Subcutaneous abdominal adipose tissue (tissue), 5 donors: Measurements from ENCODE around the gene MEF2B.

ENCODE experiments used
- H3K27ac ChIP-seq: one replicate; pipeline ENCODE4 v1.7.0; 2013; ENCODE audit warnings: low read depth, mild to moderate bottlenecking, inconsistent platforms, low read length, moderate library complexity
- H3K27me3 ChIP-seq, 5 donors: one replicate each; pipeline ENCODE4 v1.7.0; 2013; ENCODE audit warnings: low read length in 5 of 5, inconsistent platforms in 1 of 5; ENCODE audit not compliant: control insufficient read depth in 5 of 5, insufficient read depth in 4 of 5
- H3K36me3 ChIP-seq, 5 donors: one replicate each; pipeline ENCODE4 v1.7.0; 2013; ENCODE audit warnings: low read length in 5 of 5; ENCODE audit not compliant: control insufficient read depth in 5 of 5, insufficient read depth in 5 of 5
- H3K4me1 ChIP-seq, 5 donors: one replicate each; pipeline ENCODE4 v1.7.0; 2013; ENCODE audit warnings: low read length in 5 of 5, mild to moderate bottlenecking in 3 of 5, moderate library complexity in 1 of 5; ENCODE audit not compliant: control insufficient read depth in 5 of 5, insufficient read depth in 5 of 5
- H3K4me3 ChIP-seq, 5 donors: one replicate each; pipeline ENCODE4 v1.7.0; 2013; ENCODE audit warnings: low read length in 5 of 5, low read depth in 1 of 5
- H3K9ac ChIP-seq, 5 donors: one replicate each; pipeline ENCODE4 v1.7.0; 2013; ENCODE audit warnings: low read length in 5 of 5, mild to moderate bottlenecking in 4 of 5, moderate library complexity in 3 of 5
- H3K9me3 ChIP-seq, 5 donors: one replicate each; pipeline ENCODE4 v1.7.0; 2013; ENCODE audit warnings: low read length in 5 of 5; ENCODE audit not compliant: control insufficient read depth in 5 of 5
- donor health status: healthy.
- donor health status: healthy.
- donor health status: healthy.
- donor health status: healthy.
- donor health status: healthy.

Gene MEF2B

GRCh38 chr19:19209372-19209771 is 39.3 kb upstream of the MEF2B start:
- no peak overlapping the region for H3K27ac ChIP-seq
- H3K9me3 ChIP-seq = peaks cover 0 to 2% (median 0%) of the 10 kb centered on the region in 5 donors
- H3K4me1 ChIP-seq = no peaks in the 10 kb centered on the region
- H3K4me3 ChIP-seq = no peak overlapping the region
- no peaks in the 10 kb centered on the region for H3K36me3 ChIP-seq
- no peak overlapping the region for H3K9ac ChIP-seq
- peaks cover 20 to 54% (median 44%) of the 10 kb centered on the region in 5 donors for H3K27me3 ChIP-seq

- peaks cover 17 to 40% (median 29%) of the 10 kb centered on the region in 5 donors for H3K27me3 ChIP-seq
- no peak overlapping the region for H3K9ac ChIP-seq
- H3K4me3 ChIP-seq = no peak overlapping the region
- H3K27ac ChIP-seq = no peak overlapping the region
- no peaks in the 10 kb centered on the region for H3K36me3 ChIP-seq
- H3K9me3 ChIP-seq = no peaks in the 10 kb centered on the region
- peaks cover 0 to 5% (median 2%) of the 10 kb centered on the region in 5 donors for H3K4me1 ChIP-seq
Observed at GRCh38 chr19:19207637-19208572, 37.8 kb upstream of the MEF2B start.

- Histone ChIP-seq H3K4me3 (no peak overlapping the region), H3K9me3 (no peaks in the 10 kb centered on the region), H3K4me1 (peaks cover 3 to 14% (median 11%) of the 10 kb centered on the region in 5 donors), H3K9ac (no peak overlapping the region), H3K27me3 (peaks cover 8 to 31% (median 22%) of the 10 kb centered on the region in 5 donors), H3K27ac (no peak overlapping the region), H3K36me3 (peaks cover 0 to 3% (median 0%) of the 10 kb centered on the region in 5 donors)
Observed at GRCh38 chr19:19206938-19207337, 36.9 kb upstream of the MEF2B start.

- Histone ChIP-seq H3K27ac (no peak overlapping the region), H3K4me3 (no peak overlapping the region), H3K27me3 (peaks cover 0 to 23% (median 12%) of the 10 kb centered on the region in 5 donors), H3K4me1 (peaks cover 3 to 14% (median 11%) of the 10 kb centered on the region in 5 donors), H3K36me3 (peaks cover 0 to 12% (median 5%) of the 10 kb centered on the region in 5 donors), H3K9me3 (no peaks in the 10 kb centered on the region), H3K9ac (no peak overlapping the region)
Observed at GRCh38 chr19:19205416-19206410, 35.6 kb upstream of the MEF2B start.

DNA sequence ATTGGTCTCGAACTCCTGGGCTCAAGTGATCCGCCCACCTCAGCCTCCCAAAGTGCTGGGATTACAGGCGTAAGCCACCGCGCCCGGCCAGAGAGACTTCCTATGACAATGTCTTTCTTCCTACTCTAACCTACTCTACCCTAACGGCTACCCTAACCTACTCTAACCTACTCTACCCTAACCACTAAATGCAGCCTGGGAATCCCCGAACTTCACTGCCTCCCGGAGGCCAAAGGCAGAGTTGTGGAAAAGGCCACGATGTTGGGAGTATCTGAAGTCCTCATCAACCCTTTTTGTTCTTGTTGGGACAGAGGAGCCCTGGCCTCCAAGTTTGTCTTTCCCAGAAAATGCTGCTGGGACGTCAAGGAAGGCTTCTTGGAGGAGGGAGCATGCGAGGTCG is 34.1 kb upstream of the MEF2B start:
- peaks cover 0 to 23% (median 12%) of the 10 kb centered on the region in 5 donors for H3K36me3 ChIP-seq
- H3K27me3 ChIP-seq = peaks cover 0 to 19% (median 12%) of the 10 kb centered on the region in 5 donors
- no peak overlapping the region for H3K27ac ChIP-seq
- H3K9ac ChIP-seq = no peak overlapping the region
- H3K4me3 ChIP-seq = no peak overlapping the region
- peaks cover 3 to 14% (median 11%) of the 10 kb centered on the region in 5 donors for H3K4me1 ChIP-seq
- no peaks in the 10 kb centered on the region for H3K9me3 ChIP-seq

GRCh38 chr19:19203012-19203856 is 33.2 kb upstream of the MEF2B start, which contains the start of gene NR2C2AP:
Gene NR2C2AP, minus strand, starts transcription at chr19:19203414. Its CDS starts 354 bp downstream, at chr19:19203060.
- peak within 1 kb of the TSS; percentile 87 for H3K27ac ChIP-seq
- H3K27me3 ChIP-seq = peaks cover 0 to 19% (median 12%) of the 10 kb centered on the region in 5 donors
- H3K4me1 ChIP-seq = peaks cover 3 to 14% (median 11%) of the 10 kb centered on the region in 5 donors
- H3K4me3 ChIP-seq = peak within 1 kb of the TSS; percentile 65 to 87 (median 81)
- H3K36me3 ChIP-seq = peaks cover 0 to 32% (median 22%) of the 10 kb centered on the region in 5 donors
- H3K9me3 ChIP-seq = no peaks in the 10 kb centered on the region
- H3K9ac ChIP-seq = peak within 1 kb of the TSS; percentile 77 to 86 (median 81)

- Histone ChIP-seq H3K36me3 (peaks cover 0 to 36% (median 26%) of the 10 kb centered on the region in 5 donors), H3K4me1 (peaks cover 3 to 14% (median 11%) of the 10 kb centered on the region in 5 donors), H3K9ac (peak overlapping the region; percentile 77 to 86 (median 81)), H3K27ac (peak overlapping the region; percentile 87), H3K9me3 (no peaks in the 10 kb centered on the region), H3K27me3 (peaks cover 0 to 14% (median 9%) of the 10 kb centered on the region in 5 donors), H3K4me3 (peak overlapping the region; percentile 65 to 87 (median 81))
Observed at GRCh38 chr19:19202707-19203011, 32.6 kb upstream of the MEF2B start.

DNA sequence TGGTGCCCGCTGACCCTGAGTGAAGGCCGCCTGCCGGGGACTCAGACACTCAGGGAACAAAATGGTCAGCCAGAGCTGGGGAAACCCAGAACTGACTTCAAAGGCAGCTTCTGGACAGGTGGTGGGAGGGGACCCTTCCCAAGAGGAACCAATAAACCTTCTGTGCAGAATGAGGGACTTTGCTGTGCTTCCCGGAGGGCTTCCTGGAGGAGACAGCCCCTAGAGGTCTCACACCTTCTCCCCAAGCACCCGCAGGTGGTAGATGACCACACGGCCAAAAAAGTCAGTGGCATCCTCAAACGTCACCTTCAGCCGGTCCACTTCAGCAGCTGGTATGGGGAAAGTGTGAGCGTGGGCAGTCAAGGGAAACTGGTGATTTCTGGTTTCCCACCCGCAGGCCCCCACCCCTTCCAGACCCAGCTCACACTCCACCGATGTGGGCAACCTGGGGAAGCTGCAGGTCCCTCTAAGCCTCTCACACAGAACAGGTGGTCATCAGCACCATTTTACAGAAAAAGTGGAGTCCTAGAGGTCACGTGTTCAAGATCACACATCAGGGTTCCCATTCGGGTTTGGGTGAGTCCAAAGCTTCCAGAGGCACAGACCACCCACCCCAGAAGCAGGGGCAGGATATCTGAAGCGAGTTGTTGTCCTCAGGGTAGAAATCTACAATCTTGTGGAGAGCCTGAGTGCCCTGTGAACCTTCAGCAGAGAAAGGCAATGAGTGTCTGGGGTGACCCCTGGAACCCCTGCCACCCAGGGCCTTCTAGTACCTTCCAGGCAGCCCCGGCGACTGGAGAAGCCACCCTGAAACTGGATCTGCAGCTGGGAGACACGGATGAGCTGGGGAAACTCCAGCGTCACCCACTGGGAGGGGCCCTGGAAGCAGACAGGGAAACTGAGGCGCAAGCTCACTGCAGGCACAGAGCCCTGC is 31.9 kb upstream of the MEF2B start:
- Histone ChIP-seq H3K4me3 (peak overlapping the region; percentile 65 to 87 (median 81)), H3K9me3 (no peaks in the 10 kb centered on the region), H3K4me1 (peaks cover 3 to 14% (median 11%) of the 10 kb centered on the region in 5 donors), H3K27me3 (peaks cover 0 to 8% (median 6%) of the 10 kb centered on the region in 5 donors), H3K27ac (peak overlapping the region; percentile 87), H3K36me3 (peaks cover 0 to 42% (median 32%) of the 10 kb centered on the region in 5 donors), H3K9ac (peak overlapping the region in 4 of 5 donors; percentile 78 to 86 (median 84))
